IMR-90 (cell line): ENCODE data around the gene SNAPIN. TPM values are rescaled to one million over a fixed set of nuclear protein-coding genes. Genes with fewer than 3 reads are reported as not detected.
"Not testable (repeated sequence)": the region's sequence is repeated elsewhere in the genome, so short reads cannot be mapped to it uniquely, and the experiment has no call there.

Experiments
- ATAC-seq: fragments of 200-7000 bp; cut with Tn5 transposase; 2 replicates; pipeline ENCODE4 v1.9.1; 2020; ENCODE audit warnings: low read depth, mild to moderate bottlenecking, moderate library complexity
- BruUV-seq: library from RNA; stranded (reverse); fragments of 400-500 nt; replicated peaks from 2 replicates; lab custom pipeline; 2021; lab: Mats Ljungman, UMichigan
- CTCF ChIA-PET: fragments of 300-600 bp; formaldehyde crosslinking; extraction: SDS; loops from one replicate; lab custom pipeline; 2021; ENCODE audit warnings: antibody characterized with exemption; lab: Yijun Ruan, JAX
- POLR2A ChIA-PET: fragments of 300-600 bp; sonication (Branson Sonifier 250); formaldehyde crosslinking; loops from one replicate; lab custom pipeline; 2022; ENCODE audit warnings: antibody characterized with exemption; ENCODE audit not compliant: unreplicated experiment; lab: Charles Lee
- DNase-seq: peaks from one replicate; pipeline ENCODE4 v3.0.0; 2013
- H2AFZ ChIP-seq: replicated peaks from 2 replicates; pipeline ENCODE3; 2013; ENCODE audit warnings: low read length, mild to moderate bottlenecking; ENCODE audit not compliant: poor library complexity
- H2AK5ac ChIP-seq: 2 replicates; pipeline ENCODE4 v1.6.1; 2013; ENCODE audit warnings: low read depth, low read length, inconsistent platforms
- H2AK9ac ChIP-seq: replicated peaks from 2 replicates; pipeline ENCODE3; 2013; ENCODE audit warnings: mild to moderate bottlenecking, low read depth, low read length, moderate library complexity; ENCODE audit not compliant: poor library complexity
- H2BK120ac ChIP-seq: 2 replicates; pipeline ENCODE4 v1.6.1; 2013; ENCODE audit warnings: low read depth, low read length, inconsistent platforms
- H2BK15ac ChIP-seq: 3 replicates; pipeline ENCODE4 v1.6.1; 2013; ENCODE audit warnings: low read depth, low read length, inconsistent platforms
- H2BK20ac ChIP-seq: 2 replicates; pipeline ENCODE4 v1.6.1; 2013; ENCODE audit warnings: low read depth, mild to moderate bottlenecking, inconsistent platforms, low read length, moderate library complexity
- H2BK5ac ChIP-seq: 2 replicates; pipeline ENCODE4 v1.6.1; 2013; ENCODE audit warnings: mild to moderate bottlenecking, low read depth, low read length, inconsistent platforms; ENCODE audit not compliant: poor library complexity, severe bottlenecking
- H3K14ac ChIP-seq: replicated peaks from 2 replicates; pipeline ENCODE4 v1.6.1; 2013; ENCODE audit warnings: low read depth, low read length, inconsistent platforms
- H3K18ac ChIP-seq: 2 replicates; pipeline ENCODE4 v1.6.1; 2013; ENCODE audit warnings: low read depth, low read length, control low read depth
- H3K23ac ChIP-seq: 2 replicates; pipeline ENCODE4 v1.6.1; 2013; ENCODE audit warnings: low read depth, low read length, inconsistent platforms
- H3K27ac ChIP-seq: 2 replicates; pipeline ENCODE4 v1.5.1; 2013; ENCODE audit warnings: mild to moderate bottlenecking, control low read depth, low read length; ENCODE audit not compliant: insufficient read depth
- H3K27me3 ChIP-seq: 2 replicates; pipeline ENCODE4 v1.6.1; 2013; ENCODE audit warnings: low read length; ENCODE audit not compliant: control insufficient read depth, insufficient read depth
- H3K36me3 ChIP-seq: 2 replicates; pipeline ENCODE4 v1.6.1; 2013; ENCODE audit warnings: low read length, mixed read lengths; ENCODE audit not compliant: control insufficient read depth, insufficient read depth
- H3K4ac ChIP-seq: 2 replicates; pipeline ENCODE4 v1.6.1; 2013; ENCODE audit warnings: low read depth, low read length, inconsistent platforms
- H3K4me1 ChIP-seq: 2 replicates; pipeline ENCODE4 v1.6.1; 2013; ENCODE audit warnings: low read length, mixed read lengths; ENCODE audit not compliant: control insufficient read depth, insufficient read depth
- H3K4me2 ChIP-seq: 2 replicates; pipeline ENCODE4 v1.6.1; 2013; ENCODE audit warnings: low read depth, mild to moderate bottlenecking, control low read depth, low read length, moderate library complexity
- H3K4me3 ChIP-seq: 2 replicates; pipeline ENCODE4 v1.5.1; 2013; ENCODE audit warnings: low read depth, mild to moderate bottlenecking, control low read depth, low read length, moderate library complexity; ENCODE audit not compliant: insufficient read depth
- H3K56ac ChIP-seq: 2 replicates; pipeline ENCODE4 v1.6.1; 2013; ENCODE audit warnings: low read length, inconsistent platforms; ENCODE audit not compliant: insufficient read depth; ENCODE audit errors: extremely low read depth
- H3K79me1 ChIP-seq, 2 experiments: 2 replicates each; pipeline ENCODE4 v1.6.1; 2013; ENCODE audit warnings: low read length in 2 of 2, inconsistent platforms in 1 of 2, low read depth in 1 of 2
- H3K9ac ChIP-seq: 2 replicates; pipeline ENCODE4 v1.6.1; 2013; ENCODE audit warnings: low read depth, low read length, control low read depth
- H3K9me1 ChIP-seq: 2 replicates; pipeline ENCODE4 v1.6.1; 2013; ENCODE audit warnings: low read length, inconsistent platforms; ENCODE audit not compliant: insufficient read depth
- H3K9me3 ChIP-seq: 2 replicates; pipeline ENCODE4 v1.6.1; 2013; ENCODE audit warnings: low read length; ENCODE audit not compliant: control insufficient read depth, insufficient read depth
- H4K20me1 ChIP-seq: 2 replicates; pipeline ENCODE4 v1.6.1; 2013; ENCODE audit warnings: low read length, inconsistent platforms; ENCODE audit not compliant: insufficient read depth
- H4K5ac ChIP-seq: 2 replicates; pipeline ENCODE4 v1.6.1; 2013; ENCODE audit warnings: mild to moderate bottlenecking, low read depth, low read length, control low read depth
- H4K8ac ChIP-seq, 2 experiments: 2 replicates each; pipeline ENCODE4 v1.6.1; 2013; ENCODE audit warnings: low read depth in 2 of 2, low read length in 2 of 2, control low read depth in 1 of 2, inconsistent platforms in 1 of 2
- H4K91ac ChIP-seq: 2 replicates; pipeline ENCODE4 v1.6.1; 2013; ENCODE audit warnings: low read depth, low read length, inconsistent platforms; ENCODE audit not compliant: insufficient read depth
- CTCF ChIP-seq: conservative IDR thresholded peaks from 2 replicates; pipeline ENCODE4 v1.5.1; 2012; ENCODE audit warnings: mild to moderate bottlenecking, low read depth, low read length, improper control_type of control experiment
- WGBS, 2 experiments: methylation state at CpG; one replicate each; pipeline versions ENCODE4 v1.1.5 to v1.1.7; 2013; ENCODE audit warnings: missing lambda C conversion rate in 2 of 2; ENCODE audit not compliant: insufficient read length in 1 of 2; ENCODE audit errors: extremely low coverage in 2 of 2; 5-methylcytosine and 5-hydroxymethylcytosine counted together
- dilution Hi-C: fragments of 300-500 bp; cut with HindIII; formaldehyde crosslinking; loops from one replicate; pipeline ENCODE4 v1.14.3; 2018; ENCODE audit warnings: low sequenced_read_pairs; ENCODE audit not compliant: unreplicated experiment
- in situ Hi-C: fragments of 300-500 bp; cut with MboI; formaldehyde crosslinking; loops from 3 replicates; pipeline ENCODE4 v1.14.3; 2019; ENCODE audit warnings: low sequenced_read_pairs, inconsistent platforms, mixed read lengths
- intact Hi-C: fragments of 100-400 bp; cut with micrococcal nuclease; formaldehyde crosslinking; loops from 2 replicates; pipeline ENCODE4 v1.10.0; 2022
- polyA plus RNA-seq, 3 experiments: library from polyadenylated mRNA; depleted of rRNA; stranded (reverse); fragments of >200 nt; gene quantifications; 2 replicates each; pipeline ENCODE4 v1.2.3, GENCODE V29; 2012; ENCODE audit warnings: low replicate concordance in 1 of 3
- total RNA-seq: library from RNA; depleted of rRNA; stranded (reverse); fragments of >200 nt; gene quantifications from 2 replicates; pipeline ENCODE4 v1.2.3, GENCODE V29; 2012

The SNAPIN gene
- total and polyA plus RNA-seq, 2 of the 4 experiments (the other 2 are of a cell fraction), result 37.4 to 40.9 TPM

- CTCF ChIA-PET, result interaction anchor here (0.6 kb wide), 1 partner anchor 101 kb away, joined by 4 read pairs; no protein-coding TSS in a partner anchor
Measured at GRCh38 chr1:153671628-153672353, 13.3 kb downstream of the SNAPIN start.

More at GRCh38 chr1:153671628-153672353, 13.3 kb downstream of the SNAPIN start:
- 0 out of 2 replicates have a peak, but pooled peaks have one; percentile 2 for TF ChIP-seq CTCF
- H3K56ac ChIP-seq, H2AK5ac ChIP-seq, H3K9me1 ChIP-seq, H3K18ac ChIP-seq, H3K14ac ChIP-seq, BruUV-seq, H4K5ac ChIP-seq, H2BK15ac ChIP-seq, dilution Hi-C loops, H2BK120ac ChIP-seq, DNase-seq, H3K27me3 ChIP-seq, H4K91ac ChIP-seq, H2AK9ac ChIP-seq, H3K9me3 ChIP-seq, H2BK20ac ChIP-seq, H3K23ac ChIP-seq, H3K4me1 ChIP-seq: not testable (repeated sequence)
- peaks cover 12 to 21% of the 10 kb centered on the region in 2 experiments; a peak in 1 of 4 replicates for H3K79me1 ChIP-seq
- peaks cover 11% of the 10 kb centered on the region; the same call in 1 of the 2 replicates for H4K20me1 ChIP-seq
- peak overlapping the region; percentile 62 for H3K4me3 ChIP-seq
- POLR2A ChIA-PET, result interaction anchor here (0.6 kb wide), 1 partner anchor 8 kb away, joined by 14 read pairs; no protein-coding TSS in a partner anchor
- H2AFZ ChIP-seq, result peak overlapping the region; percentile 73
- peak overlapping the region; percentile 22; the same call in 1 of the 2 replicates for H3K27ac ChIP-seq
- peak overlapping the region; percentile 52 for H2BK5ac ChIP-seq
- intact Hi-C loops (loop anchor here (1.0 to 5.0 kb wide), 5 partner anchors 78 to 736 kb away; partner anchors contain the start of gene IL6R), in situ Hi-C loops (loop anchor here (10.0 kb wide), 1 partner anchor 303 kb away; the partner anchor contains the start of gene JTB)
- H3K9ac ChIP-seq, result peak overlapping the region; percentile 13; the same call in 1 of the 2 replicates
- WGBS, 2 experiments, result 80% methylated on average over 1 of the region's 28 CpGs; no CpG with 5 or more reads in 1 of the 2 experiments
- peak overlapping the region; percentile 88 for H3K4me2 ChIP-seq
- H3K36me3 ChIP-seq, result peaks cover 17% of the 10 kb centered on the region
- ATAC-seq, result peak; percentile 45
- peak overlapping the region in 1 of 2 experiments; percentile 20; a peak in 1 of 4 replicates for H4K8ac ChIP-seq
- 0 out of 2 replicates have a peak overlapping the region, but pooled peaks have one; percentile 3 for H3K4ac ChIP-seq
